Muscle layer of colon (tissue), 2 donors: ENCODE measurements around the gene ANKRD22.

ENCODE experiments used
- H3K27ac ChIP-seq: one replicate; pipeline ENCODE4 v1.7.0; 2013; ENCODE audit warnings: low read depth, mild to moderate bottlenecking, low read length, moderate library complexity
- H3K27me3 ChIP-seq, 2 donors: one replicate each; pipeline ENCODE4 v1.7.0; 2013; ENCODE audit warnings: low read length in 2 of 2, mild to moderate bottlenecking in 2 of 2; ENCODE audit not compliant: insufficient read depth in 2 of 2, control insufficient read depth in 1 of 2
- H3K36me3 ChIP-seq: one replicate; pipeline ENCODE4 v1.7.0; 2013; ENCODE audit warnings: mild to moderate bottlenecking, low read length; ENCODE audit not compliant: insufficient read depth
- H3K4me1 ChIP-seq: one replicate; pipeline ENCODE4 v1.7.0; 2013; ENCODE audit warnings: mild to moderate bottlenecking, low read length; ENCODE audit not compliant: insufficient read depth
- H3K4me3 ChIP-seq, 2 donors: one replicate each; pipeline ENCODE4 v1.7.0; 2013; ENCODE audit warnings: low read length in 2 of 2, low read depth in 1 of 2, mild to moderate bottlenecking in 1 of 2, moderate library complexity in 1 of 2
- H3K9ac ChIP-seq: one replicate; pipeline ENCODE4 v1.7.0; 2013; ENCODE audit warnings: low read length
- H3K9me3 ChIP-seq: one replicate; pipeline ENCODE4 v1.7.0; 2013; ENCODE audit warnings: mild to moderate bottlenecking, low read length
- donor health status: abdominal sarcoma.
- donor health status: Adenocarcinoma of cecum.

Gene ANKRD22

DNA sequence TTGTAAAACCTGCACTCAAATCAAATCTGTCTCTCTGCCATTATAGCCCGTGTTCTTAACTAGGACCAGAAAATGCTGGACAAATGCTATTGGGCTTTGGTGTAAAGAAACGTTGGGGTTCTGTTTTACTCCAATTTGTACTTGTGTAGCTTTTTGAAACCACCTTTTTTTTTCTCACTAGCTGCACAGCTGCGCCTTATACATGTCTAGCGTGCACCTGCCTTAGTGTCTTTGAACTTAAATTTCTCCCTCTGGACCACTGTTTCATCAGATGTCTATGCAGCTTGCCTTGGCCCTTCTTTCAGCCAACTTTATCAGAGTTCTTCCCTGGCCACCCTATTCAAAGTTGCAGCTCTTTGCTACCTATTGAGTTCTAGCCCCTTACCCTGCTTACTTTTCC is 42.0 kb downstream of the ANKRD22 start:
- no peaks in the 10 kb centered on the region for H3K36me3 ChIP-seq
- no peaks in the 10 kb centered on the region for H3K9me3 ChIP-seq
- no peaks in the 10 kb centered on the region for H3K27me3 ChIP-seq
- no peak overlapping the region for H3K9ac ChIP-seq
- H3K4me3 ChIP-seq: no peak overlapping the region
- no peaks in the 10 kb centered on the region for H3K4me1 ChIP-seq
- H3K27ac ChIP-seq: no peak overlapping the region

GRCh38 chr10:88805924-88806323 is 45.7 kb downstream of the ANKRD22 start:
- Histone ChIP-seq H3K9me3 (no peaks in the 10 kb centered on the region), H3K4me1 (no peaks in the 10 kb centered on the region), H3K36me3 (no peaks in the 10 kb centered on the region), H3K27me3 (no peaks in the 10 kb centered on the region), H3K4me3 (no peak overlapping the region), H3K27ac (no peak overlapping the region), H3K9ac (no peak overlapping the region)

- Histone ChIP-seq H3K4me1 (no peaks in the 10 kb centered on the region), H3K9me3 (no peaks in the 10 kb centered on the region), H3K36me3 (no peaks in the 10 kb centered on the region), H3K4me3 (no peak overlapping the region), H3K27ac (no peak overlapping the region), H3K9ac (no peak overlapping the region), H3K27me3 (no peaks in the 10 kb centered on the region)
Observed at GRCh38 chr10:88805361-88805760, 46.3 kb downstream of the ANKRD22 start.

GRCh38 chr10:88804083-88804812 is 47.4 kb downstream of the ANKRD22 start:
- Histone ChIP-seq H3K36me3 (no peaks in the 10 kb centered on the region), H3K4me1 (no peaks in the 10 kb centered on the region), H3K27ac (no peak overlapping the region), H3K9me3 (no peaks in the 10 kb centered on the region), H3K4me3 (no peak overlapping the region), H3K27me3 (no peaks in the 10 kb centered on the region), H3K9ac (no peak overlapping the region)

DNA sequence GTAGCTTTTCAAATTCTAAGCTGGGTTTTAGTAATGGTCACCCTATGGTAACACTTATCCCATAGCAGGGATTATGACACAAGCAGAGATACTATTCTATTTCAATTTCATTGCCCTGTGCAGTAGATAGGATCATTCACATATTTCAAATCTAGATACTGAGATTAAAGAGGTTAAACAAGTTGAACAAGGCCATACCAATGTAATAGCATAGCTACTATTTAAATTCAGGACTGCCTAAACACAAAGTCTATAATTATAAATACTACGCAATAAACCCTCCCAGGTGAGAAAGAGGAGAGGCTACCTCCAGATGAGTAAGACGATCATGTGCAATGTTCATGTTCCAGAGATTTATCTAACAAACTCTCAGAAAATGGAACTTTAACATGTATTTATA is 48.0 kb downstream of the ANKRD22 start:
- H3K4me1 ChIP-seq: no peaks in the 10 kb centered on the region
- no peaks in the 10 kb centered on the region for H3K36me3 ChIP-seq
- no peaks in the 10 kb centered on the region for H3K9me3 ChIP-seq
- H3K4me3 ChIP-seq: no peak overlapping the region
- no peaks in the 10 kb centered on the region for H3K27me3 ChIP-seq
- no peak overlapping the region for H3K9ac ChIP-seq
- no peak overlapping the region for H3K27ac ChIP-seq

GRCh38 chr10:88802523-88803285 is 48.9 kb downstream of the ANKRD22 start, which contains the start of gene LIPM:
Gene LIPM (plus strand): TSS chr10:88802730. CDS start chr10:88802897, 167 bp downstream.
- Histone ChIP-seq H3K36me3 (no peaks in the 10 kb centered on the region), H3K4me1 (no peaks in the 10 kb centered on the region), H3K9ac (no peak within 1 kb of the TSS), H3K27me3 (no peaks in the 10 kb centered on the region), H3K4me3 (no peak within 1 kb of the TSS), H3K9me3 (no peaks in the 10 kb centered on the region), H3K27ac (no peak within 1 kb of the TSS)

DNA sequence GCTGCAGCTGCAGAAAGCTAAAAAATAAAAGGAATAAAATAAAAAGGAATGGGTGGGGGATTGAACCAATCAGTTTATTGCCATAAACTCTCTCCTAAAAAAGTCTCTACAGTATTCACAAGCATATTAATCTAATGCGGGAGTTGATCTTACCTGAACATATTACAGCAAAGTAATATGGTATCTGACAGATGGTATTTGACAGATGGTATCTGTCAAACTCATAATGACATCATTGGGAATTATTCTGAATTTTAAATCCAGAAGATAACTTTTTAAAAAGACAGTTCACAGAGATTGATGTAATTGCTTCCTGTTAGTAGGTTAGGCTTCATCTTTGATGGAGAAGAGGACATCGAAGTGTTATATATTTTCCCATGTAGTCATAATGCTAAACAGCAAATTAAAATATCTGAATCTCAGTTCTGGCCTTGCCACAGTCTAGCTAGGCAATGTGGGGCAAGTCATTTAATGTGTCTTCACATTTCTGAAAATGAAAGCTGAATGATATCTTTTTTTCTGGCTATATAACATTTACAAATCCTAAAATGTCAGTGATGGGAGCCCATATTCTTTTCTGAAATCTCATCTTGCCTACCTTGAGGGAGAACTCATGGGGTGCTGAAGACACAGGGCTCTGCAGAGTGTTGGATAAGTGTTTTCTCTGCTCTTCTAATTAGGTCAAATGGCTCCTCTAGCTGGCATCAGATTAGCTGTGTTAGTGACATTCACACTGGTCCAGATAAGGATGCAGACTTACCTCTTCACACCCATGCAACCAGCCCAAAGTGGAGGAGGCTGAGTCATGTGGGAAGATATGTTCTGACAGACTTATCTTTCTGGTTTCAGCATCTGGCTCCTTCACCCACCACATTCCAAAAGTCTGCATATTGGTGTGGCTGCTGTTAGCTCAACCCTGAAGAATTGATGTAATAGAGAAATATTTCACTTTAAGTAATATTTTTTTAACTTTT is 51.2 kb downstream of the ANKRD22 start:
- Histone ChIP-seq H3K27ac (no peak overlapping the region), H3K36me3 (no peaks in the 10 kb centered on the region), H3K4me1 (no peaks in the 10 kb centered on the region), H3K4me3 (no peak overlapping the region), H3K9me3 (no peaks in the 10 kb centered on the region), H3K27me3 (no peaks in the 10 kb centered on the region), H3K9ac (no peak overlapping the region)

DNA sequence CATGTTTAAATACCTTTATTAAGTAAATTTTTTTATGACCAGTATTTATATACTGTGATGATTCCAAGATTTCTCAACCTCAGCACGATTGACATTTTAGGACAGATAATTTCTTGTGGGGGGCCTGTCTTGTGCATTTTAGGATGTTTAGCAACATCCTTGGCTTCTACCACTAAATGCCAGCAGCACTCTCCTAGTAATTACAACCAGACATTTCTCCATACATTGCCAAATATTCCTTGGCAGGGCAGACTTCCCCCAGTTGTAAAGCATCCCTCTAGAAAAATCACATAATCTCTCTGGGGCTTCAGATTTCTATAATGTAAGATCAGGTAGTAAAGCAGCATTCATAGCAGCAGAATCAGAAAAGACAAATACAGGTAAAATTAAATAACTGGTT is 56.9 kb downstream of the ANKRD22 start:
- Histone ChIP-seq H3K4me3 (no peak overlapping the region), H3K36me3 (no peaks in the 10 kb centered on the region), H3K9me3 (no peaks in the 10 kb centered on the region), H3K9ac (no peak overlapping the region), H3K27me3 (no peaks in the 10 kb centered on the region), H3K27ac (no peak overlapping the region), H3K4me1 (no peaks in the 10 kb centered on the region)

DNA sequence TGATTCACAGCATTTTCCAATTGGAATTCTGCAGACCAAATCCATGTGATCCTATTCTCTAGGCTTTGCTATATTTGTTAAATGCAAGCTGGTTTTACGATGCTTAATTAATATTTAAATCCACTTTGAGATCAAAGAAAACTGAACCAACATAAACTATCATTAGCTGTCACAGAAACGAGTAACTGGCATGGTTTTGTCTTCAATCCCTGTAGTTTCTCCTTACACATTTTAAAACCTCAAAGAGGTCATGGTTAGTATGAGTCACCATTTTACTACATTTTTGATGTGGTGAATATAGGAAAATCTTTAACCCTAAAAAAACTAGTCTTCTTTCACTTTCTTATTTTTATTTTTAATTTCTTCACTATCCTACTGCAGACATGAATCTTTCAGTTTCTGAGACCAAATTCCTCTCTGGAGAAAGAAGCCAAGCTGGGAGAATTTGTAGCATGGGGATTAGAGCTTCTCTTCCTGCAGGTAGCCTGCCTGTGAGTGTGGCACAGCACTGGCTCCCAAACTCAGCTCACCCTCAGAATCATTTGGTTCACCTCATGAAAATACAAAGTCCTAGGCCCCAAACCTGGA is 57.8 kb downstream of the ANKRD22 start:
- no peaks in the 10 kb centered on the region for H3K9me3 ChIP-seq
- H3K9ac ChIP-seq: no peak overlapping the region
- no peaks in the 10 kb centered on the region for H3K36me3 ChIP-seq
- H3K4me1 ChIP-seq: no peaks in the 10 kb centered on the region
- no peak overlapping the region for H3K27ac ChIP-seq
- no peak overlapping the region for H3K4me3 ChIP-seq
- no peaks in the 10 kb centered on the region for H3K27me3 ChIP-seq

DNA sequence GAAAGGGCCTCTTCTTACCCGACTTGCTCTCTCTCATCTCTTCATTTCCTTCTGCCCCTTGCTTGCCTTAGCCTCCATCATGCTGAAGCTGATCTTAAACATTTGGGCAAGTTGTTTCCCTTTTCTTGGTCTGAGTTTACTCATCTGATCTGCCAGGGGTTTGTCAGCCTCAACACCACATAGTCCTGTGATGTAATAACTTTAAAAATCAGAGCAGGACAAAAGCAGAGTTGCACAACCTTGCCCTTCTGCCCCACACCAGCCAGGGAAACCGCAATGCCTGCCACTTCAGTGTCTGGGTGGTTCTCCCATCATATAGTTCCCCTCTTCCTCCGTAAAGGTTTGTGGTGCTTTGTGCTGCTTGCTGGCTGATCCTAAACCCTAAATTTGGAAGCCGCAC is 59.0 kb downstream of the ANKRD22 start:
- Histone ChIP-seq H3K4me1 (no peaks in the 10 kb centered on the region), H3K36me3 (no peaks in the 10 kb centered on the region), H3K27ac (no peak overlapping the region), H3K4me3 (no peak overlapping the region), H3K27me3 (no peaks in the 10 kb centered on the region), H3K9ac (no peak overlapping the region), H3K9me3 (no peaks in the 10 kb centered on the region)

GRCh38 chr10:88791924-88792323 is 59.7 kb downstream of the ANKRD22 start:
- H3K4me1 ChIP-seq: no peaks in the 10 kb centered on the region
- H3K9ac ChIP-seq: no peak overlapping the region
- H3K4me3 ChIP-seq: no peak overlapping the region
- H3K9me3 ChIP-seq: no peaks in the 10 kb centered on the region
- no peaks in the 10 kb centered on the region for H3K27me3 ChIP-seq
- H3K27ac ChIP-seq: no peak overlapping the region
- no peaks in the 10 kb centered on the region for H3K36me3 ChIP-seq
